ENCODE data around the gene DNAJC2. TPM values are rescaled to one million over a fixed set of nuclear protein-coding genes. Genes with fewer than 3 reads are reported as not detected.
"Not testable (repeated sequence)": the region's sequence is repeated elsewhere in the genome, so short reads cannot be mapped to it uniquely, and the experiment has no call there.

The DNAJC2 gene
- total RNA-seq, 1 donor from 2014 or later, result 15.6 TPM

GRCh38 chr7:103343332-103343731 is 1.2 kb downstream of the DNAJC2 start:
- no peak for DNase-seq (ENCODE audit: low spot score)

- no peak for DNase-seq (ENCODE audit: low spot score)
Observed at GRCh38 chr7:103341466-103341865, 3.1 kb downstream of the DNAJC2 start.

GRCh38 chr7:103338864-103339263 is 5.7 kb downstream of the DNAJC2 start:
- no peak for DNase-seq (ENCODE audit: low spot score)

GRCh38 chr7:103336761-103337160 is 7.8 kb downstream of the DNAJC2 start:
- no peak for DNase-seq (ENCODE audit: low spot score)

- DNase-seq (ENCODE audit: low spot score), result no peak
Observed at GRCh38 chr7:103325744-103326143, 18.8 kb downstream of the DNAJC2 start.

- no peak for DNase-seq (ENCODE audit: low spot score)
Observed at GRCh38 chr7:103317009-103317408, 27.6 kb downstream of the DNAJC2 start.

GRCh38 chr7:103316380-103316941 is 28.1 kb downstream of the DNAJC2 start:
- no peak for DNase-seq (ENCODE audit: low spot score)

GRCh38 chr7:103314852-103315251 is 29.7 kb downstream of the DNAJC2 start:
- no peak for DNase-seq (ENCODE audit: low spot score)

GRCh38 chr7:103307503-103308231 is 36.9 kb downstream of the DNAJC2 start:
- DNase-seq (ENCODE audit: low spot score), result no peak

GRCh38 chr7:103301441-103301840 is 43.1 kb downstream of the DNAJC2 start:
- no peak for DNase-seq (ENCODE audit: low spot score)

GRCh38 chr7:103299660-103300059 is 44.9 kb downstream of the DNAJC2 start:
- no peak for DNase-seq (ENCODE audit: low spot score)

- no peak for DNase-seq (ENCODE audit: low spot score)
Observed at GRCh38 chr7:103297837-103298179, 46.8 kb downstream of the DNAJC2 start.

GRCh38 chr7:103296901-103297836 is 47.4 kb downstream of the DNAJC2 start, which contains the start of gene PMPCB:
PMPCB (plus strand) TSS chr7:103297435; CDS start chr7:103297460, 25 bp downstream.
- DNase-seq (ENCODE audit: low spot score), result peak; percentile 96

- DNase-seq (ENCODE audit: low spot score), result no peak
Observed at GRCh38 chr7:103293526-103293925, 51.0 kb downstream of the DNAJC2 start.

- no peak for DNase-seq (ENCODE audit: low spot score)
Observed at GRCh38 chr7:103292122-103292521, 52.4 kb downstream of the DNAJC2 start.

- DNase-seq (ENCODE audit: low spot score), result not testable (repeated sequence)
Observed at GRCh38 chr7:103282802-103283427, 61.7 kb downstream of the DNAJC2 start.

GRCh38 chr7:103280803-103281155 is 63.8 kb downstream of the DNAJC2 start:
- peak; percentile 20 for DNase-seq (ENCODE audit: low spot score)

- DNase-seq (ENCODE audit: low spot score), result peak; percentile 60
Observed at GRCh38 chr7:103279963-103280802, 64.4 kb downstream of the DNAJC2 start.

GRCh38 chr7:103279636-103279962 is 65.0 kb downstream of the DNAJC2 start:
- DNase-seq (ENCODE audit: low spot score), result peak; percentile 13

- DNase-seq (ENCODE audit: low spot score), result not testable (repeated sequence)
Observed at GRCh38 chr7:103278195-103278594, 66.4 kb downstream of the DNAJC2 start.

- not testable (repeated sequence) for DNase-seq (ENCODE audit: low spot score)
Observed at GRCh38 chr7:103274867-103275266, 69.7 kb downstream of the DNAJC2 start.
